Lung microvascular endothelial cell (primary cell): ENCODE data around the gene DEFB119. TPM values are rescaled to one million over a fixed set of nuclear protein-coding genes. Genes with fewer than 3 reads are reported as not detected.
"Not testable (repeated sequence)": the region's sequence is repeated elsewhere in the genome, so short reads cannot be mapped to it uniquely, and the experiment has no call there.

Experiments used
- DNase-seq, 2 donors: peaks; one replicate each; pipeline versions ENCODE4 v3.0.0 to v3.0.0-alpha.2; 2010; ENCODE audit warnings: low read depth in 2 of 2
- total RNA-seq: library from RNA; depleted of rRNA; stranded (reverse); fragments of >200 nt; gene quantifications from 2 replicates; pipeline ENCODE4 v1.2.1, GENCODE V29; 2014

DEFB119 gene, protein sequence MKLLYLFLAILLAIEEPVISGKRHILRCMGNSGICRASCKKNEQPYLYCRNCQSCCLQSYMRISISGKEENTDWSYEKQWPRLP
- total RNA-seq, result not detected in 2 replicates

DNA sequence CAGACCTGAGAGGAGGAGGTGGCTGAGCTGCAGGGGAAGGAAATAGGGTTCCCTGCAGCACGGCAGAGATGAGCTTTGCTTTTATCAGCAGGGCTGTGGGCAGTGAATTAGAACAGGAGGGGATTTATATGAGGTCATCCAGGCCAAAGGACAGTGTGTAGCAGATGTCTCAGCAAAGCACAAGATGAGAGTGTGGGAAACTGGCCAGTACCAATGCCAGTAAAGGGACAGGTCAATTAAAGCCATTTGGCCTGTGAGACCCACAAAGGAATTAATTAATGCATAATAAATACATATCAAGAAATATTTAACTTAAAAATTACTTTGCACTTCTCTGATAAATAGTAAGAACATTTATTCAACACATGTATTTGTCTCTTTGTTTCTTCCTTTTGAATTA lies at the start of gene DEFB119:
Gene DEFB119, minus strand, starts transcription at position 101 of the 400 bp plus-strand sequence. CDS start 107 bp downstream, outside the sequence.
- DNase-seq, result no peak

DNA sequence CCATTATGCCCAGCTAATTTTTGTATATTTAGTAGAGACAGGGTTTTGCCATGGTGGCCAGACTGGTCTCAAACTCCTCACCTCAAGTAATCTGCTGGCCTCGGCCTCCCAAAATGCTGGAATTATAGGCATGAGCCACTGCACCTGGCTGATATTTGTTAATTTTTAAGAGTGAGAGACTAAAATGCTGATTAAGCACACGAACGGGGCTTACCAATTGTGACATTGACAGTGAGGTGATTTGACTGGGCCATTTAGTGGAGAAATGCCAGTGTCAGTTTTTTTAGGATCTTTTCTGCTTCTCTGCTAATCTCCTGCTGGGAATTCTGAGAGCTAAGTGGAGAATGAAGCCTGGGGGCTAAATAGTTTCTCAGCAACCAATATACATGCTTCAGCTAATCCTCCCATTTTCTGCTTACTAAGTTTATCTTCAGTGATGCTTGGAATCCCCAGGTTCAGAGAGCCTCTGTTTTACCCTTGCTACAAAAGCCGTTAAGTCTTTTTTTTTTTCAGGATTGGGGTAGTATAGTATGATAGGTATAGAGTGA lies 40.3 kb upstream of the DEFB119 start:
- DNase-seq, result no peak

DNA sequence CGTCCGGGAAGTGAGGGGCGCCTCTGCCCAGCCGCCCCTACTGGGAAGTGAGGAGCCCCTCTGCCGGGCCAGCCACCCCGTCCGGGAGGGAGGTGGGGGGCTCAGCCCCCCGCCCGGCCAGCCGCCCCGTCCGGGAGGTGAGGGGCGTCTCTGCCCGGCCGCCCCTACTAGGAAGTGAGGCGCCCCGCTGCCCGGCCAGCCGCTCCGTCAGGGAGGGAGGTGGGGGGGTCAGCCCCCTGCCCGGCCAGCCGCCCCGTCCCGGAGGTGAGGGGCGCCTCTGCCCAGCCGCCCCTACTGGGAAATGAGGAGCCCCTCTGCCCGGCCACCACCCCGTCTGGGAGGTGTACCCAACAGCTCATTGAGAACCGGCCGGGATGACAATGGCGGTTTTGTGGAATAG lies 37.2 kb upstream of the DEFB119 start:
- not testable (repeated sequence) for DNase-seq

DNA sequence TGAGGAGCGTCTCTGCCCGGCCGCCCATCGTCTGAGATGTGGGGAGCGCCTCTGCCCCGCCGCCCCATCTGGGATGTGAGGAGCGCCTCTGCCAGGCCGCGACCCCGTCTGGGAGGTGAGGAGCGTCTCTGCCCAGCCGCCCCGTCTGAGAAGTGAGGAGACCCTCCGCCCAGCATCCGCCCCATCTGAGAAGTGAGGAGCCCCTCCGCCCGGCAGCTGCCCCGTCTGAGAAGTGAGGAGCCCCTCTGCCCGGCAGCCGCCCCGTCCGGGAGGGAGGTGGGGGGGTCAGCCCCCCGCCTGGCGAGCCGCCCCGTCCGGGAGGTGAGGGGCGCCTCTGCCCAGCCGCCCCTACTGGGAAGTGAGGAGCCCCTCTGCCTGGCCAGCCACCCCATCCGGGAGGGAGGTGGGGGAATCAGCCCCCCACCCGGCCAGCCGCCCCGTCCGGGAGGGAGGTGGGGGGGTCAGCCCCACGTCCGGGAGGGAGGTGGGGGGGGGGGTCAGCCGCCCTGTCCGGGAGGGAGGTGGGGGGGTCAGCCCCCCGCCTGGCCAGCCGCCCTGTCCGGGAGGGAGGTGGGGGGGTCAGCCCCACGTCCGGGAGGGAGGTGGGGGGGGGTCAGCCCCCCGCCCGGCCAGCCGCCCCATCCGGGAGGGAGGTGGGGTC lies 36.6 kb upstream of the DEFB119 start:
- not testable (repeated sequence) for DNase-seq

DNA sequence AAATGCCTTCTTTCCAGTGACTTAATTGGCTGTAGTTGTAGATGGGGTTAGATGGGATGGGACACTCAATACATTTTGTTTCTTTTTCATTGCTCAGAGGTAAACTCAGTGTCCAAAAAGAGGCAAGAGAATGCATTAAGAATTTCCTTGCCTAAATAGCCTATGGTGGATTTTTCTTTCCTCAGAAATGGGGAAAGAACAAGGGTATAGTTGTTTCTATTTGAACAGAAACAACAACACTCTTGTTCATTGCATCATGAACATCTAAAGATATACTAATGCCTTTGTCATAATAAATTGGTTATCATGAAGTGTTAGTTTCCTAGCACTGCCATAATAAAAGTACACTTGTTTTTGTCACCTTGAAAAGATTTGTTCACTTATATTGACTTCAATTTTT lies 35.4 kb upstream of the DEFB119 start:
- no peak for DNase-seq

DNA sequence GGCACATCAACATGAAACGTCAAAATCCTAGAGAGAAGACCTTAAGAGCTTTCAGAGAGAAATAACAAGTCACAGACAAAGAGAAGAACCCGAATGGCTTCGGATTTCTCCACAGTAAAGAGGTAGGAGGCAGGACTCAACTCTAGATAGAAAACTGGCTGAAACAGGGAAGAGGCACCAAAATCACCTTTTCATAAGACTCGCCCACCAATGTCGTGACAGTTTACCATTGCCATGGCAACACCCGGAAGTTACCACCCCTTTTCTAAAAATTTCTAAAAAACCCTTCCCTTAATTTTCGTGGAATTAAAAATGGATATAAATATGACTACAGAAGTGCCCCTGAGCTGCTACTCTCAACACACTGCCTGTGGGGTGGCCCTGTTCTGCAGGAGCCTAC lies 27.9 kb upstream of the DEFB119 start:
- DNase-seq, result no peak

DNA sequence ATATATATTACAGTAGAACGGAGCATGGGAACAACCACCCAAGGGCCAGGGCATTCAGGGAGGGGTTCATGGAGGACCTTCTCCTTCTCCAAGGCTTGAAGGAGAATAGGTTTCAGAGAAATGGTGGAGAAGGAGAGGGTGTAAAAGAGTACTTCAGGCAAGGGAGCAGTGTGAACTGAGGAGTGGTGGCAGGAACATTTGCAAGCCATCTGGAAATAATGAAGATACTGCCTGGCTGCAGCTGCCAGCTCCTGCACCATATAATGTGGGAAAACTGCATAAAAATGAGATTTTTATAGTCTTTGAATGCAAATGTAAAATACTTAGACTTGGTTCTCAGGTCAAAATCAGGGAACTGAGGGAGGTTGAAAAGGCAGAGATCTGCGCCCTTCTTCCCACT lies 25.3 kb upstream of the DEFB119 start:
- no peak for DNase-seq

DNA sequence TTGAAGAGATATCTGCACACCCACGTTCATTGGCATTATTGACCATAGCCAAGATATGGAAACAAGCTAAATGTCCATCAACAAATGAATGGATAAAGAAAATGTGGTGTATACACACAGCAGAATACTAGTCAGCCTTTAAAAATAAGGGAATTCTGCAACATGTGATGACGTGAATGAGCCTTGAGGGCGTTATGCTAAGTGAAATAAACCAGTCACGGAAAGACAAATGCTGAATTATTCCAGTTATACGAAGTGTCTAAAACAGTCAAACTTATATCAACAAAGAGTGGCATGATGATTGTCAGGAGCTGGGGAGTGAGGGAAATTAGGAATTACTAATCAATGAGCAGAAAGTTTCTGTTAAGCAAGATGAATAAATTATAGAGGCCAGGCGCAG lies 24.0 kb upstream of the DEFB119 start:
- no peak for DNase-seq

DNA sequence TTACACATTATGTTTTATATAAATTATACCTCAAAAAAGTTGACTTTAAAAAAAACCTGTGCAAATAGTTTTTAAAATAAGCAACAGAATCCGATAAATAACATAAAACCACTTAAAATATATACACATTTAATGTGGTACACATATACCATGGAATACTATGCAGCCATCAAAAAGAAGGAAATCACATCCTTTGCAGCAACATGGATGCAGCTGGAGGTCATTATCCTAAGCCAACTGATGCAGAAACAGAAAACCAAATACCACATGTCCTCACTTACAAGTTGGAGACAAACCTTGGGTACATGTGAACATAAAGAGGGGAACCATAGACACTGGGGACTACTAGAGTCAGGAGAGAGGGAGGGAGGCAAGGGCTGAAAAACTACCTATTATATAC lies 19.6 kb upstream of the DEFB119 start:
- DNase-seq, result no peak

DNA sequence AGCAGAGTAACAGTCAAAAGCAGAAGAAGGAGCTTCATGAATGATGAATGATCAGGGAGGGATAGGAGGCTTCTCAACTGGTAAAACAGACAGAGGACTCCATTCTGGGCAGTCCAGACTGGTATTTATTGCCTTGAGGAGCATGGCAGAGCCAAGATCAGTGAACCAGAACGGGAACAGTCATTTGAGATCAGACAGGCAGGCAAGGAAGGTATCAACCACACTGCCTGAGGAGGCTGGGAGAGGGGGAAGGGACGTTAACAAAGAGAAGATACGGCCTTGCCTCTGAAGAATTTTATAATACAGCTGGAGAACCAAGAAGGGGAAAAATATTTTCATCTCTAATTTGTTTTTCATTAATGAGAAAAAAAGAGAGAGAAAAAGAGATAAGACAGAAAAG lies 15.7 kb upstream of the DEFB119 start, which contains the start of gene DEFB121:
Gene DEFB121, minus strand, starts transcription at position 101 of the 400 bp plus-strand sequence. Its CDS starts 63 bp downstream, at position 38.
- no peak for DNase-seq

DNA sequence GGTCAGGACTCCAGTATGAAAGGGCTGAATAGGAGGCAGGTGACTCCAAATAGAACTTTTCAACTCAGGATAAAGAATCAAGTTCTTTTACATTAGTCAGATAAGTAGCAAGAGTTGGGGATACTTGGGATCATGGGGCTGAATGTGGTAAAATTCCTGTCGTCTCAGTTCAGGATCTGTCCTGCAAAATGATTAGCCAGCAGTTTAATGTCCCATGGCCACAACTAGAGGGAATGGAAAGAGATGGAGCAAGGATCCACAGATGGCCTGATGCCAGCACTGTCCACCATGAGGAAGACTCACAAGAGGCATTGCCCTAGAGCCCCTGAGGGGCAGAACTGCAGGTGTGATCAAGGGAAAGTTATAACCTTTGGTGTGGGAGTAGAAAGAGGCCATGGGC lies 13.5 kb upstream of the DEFB119 start:
- DNase-seq, result no peak

DNA sequence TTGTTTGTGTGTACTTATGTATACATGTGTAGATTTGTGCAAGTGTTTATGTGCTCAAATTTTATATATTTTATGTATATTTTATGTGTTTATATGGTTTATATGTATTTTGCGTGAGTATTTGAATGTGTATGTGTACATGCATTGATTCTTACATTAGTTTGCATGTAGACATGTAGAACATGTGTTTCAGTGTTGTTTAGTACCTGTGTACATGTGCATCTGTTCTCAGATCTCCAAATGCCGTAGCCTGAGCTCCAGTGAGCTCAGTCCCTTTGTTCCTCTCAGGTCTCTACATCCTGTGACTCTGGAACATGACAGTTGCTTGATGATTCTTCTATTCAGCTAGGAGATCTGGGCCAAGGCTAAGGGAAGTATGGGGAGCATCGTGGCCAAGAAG lies 4.5 kb upstream of the DEFB119 start:
- no peak for DNase-seq

DNA sequence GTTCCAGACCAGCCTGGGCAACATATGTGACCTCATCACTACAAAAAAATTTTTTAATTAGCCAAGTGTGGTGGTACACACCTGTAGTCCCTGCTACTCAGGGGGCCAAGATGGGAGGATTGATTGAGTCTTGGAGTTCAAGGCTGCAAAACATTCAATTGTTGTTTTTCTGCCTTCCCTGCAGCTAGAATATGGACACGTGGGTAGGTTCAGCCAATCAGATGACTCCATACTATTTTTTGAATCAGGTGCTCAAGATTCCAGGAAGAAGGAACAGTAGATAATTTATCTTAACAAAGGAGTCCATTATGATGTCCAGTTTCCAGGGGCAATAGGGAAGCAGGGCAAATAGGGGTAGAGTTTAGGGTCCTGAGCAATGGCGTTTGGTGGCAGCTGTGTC lies 2.4 kb upstream of the DEFB119 start:
- no peak for DNase-seq

DNA sequence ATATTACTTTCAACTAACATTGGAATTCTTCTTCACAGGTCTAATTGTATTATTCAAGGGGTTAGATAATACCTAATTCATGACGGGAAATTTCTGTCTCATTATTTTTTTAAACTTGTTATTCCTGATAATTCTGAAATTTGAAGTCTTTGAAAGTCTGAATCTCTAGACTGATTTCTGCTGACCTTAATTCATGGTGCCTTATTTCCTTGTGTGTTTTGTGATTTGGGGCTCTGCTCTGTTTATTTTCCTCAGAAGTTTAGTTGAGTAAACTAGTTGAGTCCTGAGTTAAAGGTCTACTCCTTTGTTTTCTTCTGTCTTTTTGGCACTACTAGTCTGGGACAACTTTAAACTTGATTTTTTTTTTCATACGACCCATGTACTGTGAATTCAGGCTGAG lies 16.0 kb downstream of the DEFB119 start:
- no peak for DNase-seq

DNA sequence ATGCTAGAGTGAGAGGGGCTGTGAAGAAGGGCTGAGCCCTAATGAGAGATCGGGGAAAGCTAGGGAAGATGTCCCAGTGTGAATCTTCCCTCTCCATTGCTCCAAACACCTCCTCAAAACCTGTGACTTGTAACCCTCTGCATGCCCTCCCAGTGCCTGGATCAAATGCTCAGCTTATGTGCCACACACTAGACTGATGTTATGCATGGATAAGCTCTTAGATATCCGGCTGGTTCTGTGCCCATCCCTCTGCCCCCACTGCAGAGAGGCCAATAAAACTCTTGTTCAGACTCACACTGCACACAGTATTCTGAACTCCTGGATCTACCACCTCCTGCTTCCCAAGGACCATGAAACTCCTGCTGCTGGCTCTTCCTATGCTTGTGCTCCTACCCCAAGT lies 22.1 kb downstream of the DEFB119 start, which contains the start of gene DEFB118:
Gene DEFB118, plus strand, starts transcription at position 301 of the 400 bp plus-strand sequence. Its CDS starts 50 bp downstream, at position 351.
- no peak for DNase-seq

DNA sequence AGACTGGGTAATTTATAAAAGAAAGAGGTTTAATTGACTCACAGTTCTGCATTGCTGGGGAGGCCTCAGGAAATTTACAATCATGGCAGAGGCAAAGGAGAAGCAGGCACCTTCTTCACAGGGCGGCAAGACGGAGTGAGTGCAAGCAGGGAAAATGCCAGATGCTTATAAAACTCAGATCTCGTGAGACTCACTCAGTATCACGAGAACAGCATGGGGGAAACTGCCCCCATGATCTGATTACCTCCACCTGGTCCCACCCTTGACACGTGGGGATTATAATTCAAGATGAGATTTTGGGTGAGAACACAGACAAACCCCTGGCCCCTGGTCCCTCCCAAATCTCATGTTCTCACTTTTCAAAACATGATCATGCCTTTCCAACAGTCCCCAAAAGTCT lies 26.1 kb downstream of the DEFB119 start:
- DNase-seq, result not testable (repeated sequence)

DNA sequence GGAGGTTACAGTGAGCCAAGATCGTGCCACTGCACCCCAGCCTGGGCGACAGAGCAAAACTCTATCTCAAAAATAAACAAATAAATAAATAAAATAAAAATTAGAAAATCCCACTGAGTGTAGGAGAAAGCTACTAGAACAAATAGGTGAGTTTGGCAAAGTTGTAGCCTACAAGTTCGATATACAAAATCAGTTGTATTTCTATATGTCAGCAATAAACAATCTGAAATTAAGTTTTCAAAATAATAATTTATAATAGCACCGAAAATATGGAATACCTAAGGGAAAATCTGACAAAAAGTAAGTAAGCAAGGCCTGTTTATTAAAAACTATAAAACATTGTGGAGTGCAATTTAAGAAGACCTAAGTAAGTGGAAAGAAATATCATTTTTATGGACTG lies 27.1 kb downstream of the DEFB119 start:
- no peak for DNase-seq

DNA sequence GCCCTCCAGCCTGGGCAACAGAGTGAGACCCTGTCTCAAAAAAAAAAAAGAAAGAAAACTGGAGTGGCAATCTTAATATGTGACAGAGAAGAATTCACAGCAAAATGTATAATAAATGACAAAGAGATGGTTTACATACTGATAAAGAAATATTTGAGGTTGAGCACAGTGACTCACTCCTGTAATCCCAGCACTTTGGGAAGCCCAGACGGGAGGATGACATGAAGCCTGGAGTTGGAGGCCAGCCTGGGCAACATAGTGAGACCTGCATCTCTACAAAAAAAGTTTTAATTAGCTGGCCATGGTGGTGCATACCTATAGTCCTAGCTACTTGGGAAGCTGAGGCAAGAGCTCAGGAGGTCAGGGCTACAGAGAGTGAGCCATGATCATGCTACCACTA lies 34.4 kb downstream of the DEFB119 start:
- no peak for DNase-seq

DNA sequence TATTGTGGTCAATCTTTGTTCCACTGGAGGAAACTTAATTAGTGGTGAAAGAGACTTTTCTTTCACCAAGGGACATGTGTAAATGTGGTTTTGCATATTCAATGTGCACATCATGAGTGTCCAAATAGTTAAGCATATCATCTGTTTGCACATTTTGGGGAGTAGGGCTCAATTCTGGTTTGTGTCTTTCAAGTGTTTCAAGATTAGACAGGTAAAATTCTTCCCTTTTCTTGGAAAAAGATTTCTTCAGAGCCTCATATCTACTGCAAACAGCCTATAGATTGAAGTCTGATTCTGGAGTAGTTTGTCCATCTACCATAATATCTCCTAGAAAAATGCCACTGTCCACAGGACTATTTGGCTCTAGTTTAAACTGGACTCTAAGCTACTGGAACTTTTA lies 48.9 kb downstream of the DEFB119 start:
- no peak for DNase-seq

DNA sequence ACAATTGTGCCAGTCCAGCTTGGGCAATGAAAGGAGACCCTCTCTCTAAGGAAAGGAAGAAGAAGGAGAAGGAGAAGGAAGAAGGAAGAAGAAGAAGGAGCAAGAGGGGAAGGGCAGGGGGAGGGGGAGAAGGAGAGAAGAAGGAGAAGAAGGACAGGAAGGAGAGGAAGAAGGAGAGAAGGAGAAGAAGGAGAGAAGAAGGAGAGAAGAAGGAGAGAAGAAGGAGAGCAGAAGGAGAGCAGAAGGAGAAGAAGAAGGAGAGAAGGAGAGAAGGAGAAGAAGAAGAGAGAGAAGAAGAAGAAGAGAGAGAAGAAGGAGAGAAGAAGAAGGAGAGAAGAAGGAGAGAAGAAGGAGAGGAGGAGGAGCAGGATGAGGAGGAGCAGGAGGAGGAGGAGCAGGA lies 59.5 kb downstream of the DEFB119 start:
- no peak for DNase-seq
